Neural progenitor cell (in vitro differentiated cells): ENCODE results near the gene SMURF1. TPM values are rescaled to one million over a fixed set of nuclear protein-coding genes. Genes with fewer than 3 reads are reported as not detected.
"Not testable (repeated sequence)": the region's sequence is repeated elsewhere in the genome, so short reads cannot be mapped to it uniquely, and the experiment has no call there.

Experiments used
- DNase-seq: peaks from one replicate; pipeline ENCODE4 v3.0.0-alpha.2; 2016; ENCODE audit warnings: low spot score
- H2AFZ ChIP-seq: fragments of 200-600 bp; sonication (generic); replicated peaks from 2 replicates; pipeline ENCODE4 v1.6.1; 2016; ENCODE audit warnings: antibody characterized with exemption
- H3F3A ChIP-seq: fragments of 200-600 bp; sonication (generic); 2 replicates; pipeline ENCODE4 v1.6.1; 2016; ENCODE audit warnings: antibody characterized with exemption, low read depth
- H3K27ac ChIP-seq: fragments of 200-600 bp; sonication (generic); 2 replicates; pipeline ENCODE4 v1.5.1; 2016; ENCODE audit warnings: mild to moderate bottlenecking
- H3K27me3 ChIP-seq: fragments of 200-600 bp; sonication (generic); 2 replicates; pipeline ENCODE4 v1.6.1; 2016; ENCODE audit warnings: mild to moderate bottlenecking, moderate library complexity
- H3K36me3 ChIP-seq: fragments of 200-600 bp; sonication (generic); 2 replicates; pipeline ENCODE4 v1.5.1; 2016
- H3K4me1 ChIP-seq: fragments of 200-600 bp; sonication (generic); 2 replicates; pipeline ENCODE4 v1.6.1; 2016; ENCODE audit warnings: mixed run types
- H3K4me2 ChIP-seq: fragments of 200-600 bp; sonication (generic); 2 replicates; pipeline ENCODE4 v1.6.1; 2016
- H3K4me3 ChIP-seq: fragments of 200-600 bp; sonication (generic); 2 replicates; pipeline ENCODE4 v1.5.1; 2016
- H3K79me2 ChIP-seq: fragments of 200-600 bp; sonication (generic); 2 replicates; pipeline ENCODE4 v1.6.1; 2016; ENCODE audit warnings: low read depth
- H3K9ac ChIP-seq: fragments of 200-600 bp; sonication (generic); 2 replicates; pipeline ENCODE4 v1.6.1; 2016
- H3K9me3 ChIP-seq: fragments of 200-600 bp; sonication (generic); 2 replicates; pipeline ENCODE4 v1.5.1; 2016; ENCODE audit warnings: low read depth
- H4K20me1 ChIP-seq: fragments of 200-600 bp; sonication (generic); 2 replicates; pipeline ENCODE4 v1.6.1; 2016; ENCODE audit warnings: low read depth
- H3K27ac Mint-ChIP-seq: 3 replicates; pipeline ENCODE4 v1.8.0; 2021; ENCODE audit warnings: mixed read lengths
- H3K27me3 Mint-ChIP-seq: 2 replicates; pipeline ENCODE4 v1.8.0; 2022; ENCODE audit warnings: low read depth, mild to moderate bottlenecking, inconsistent platforms, moderate library complexity, mixed read lengths; ENCODE audit not compliant: insufficient read depth
- H3K36me3 Mint-ChIP-seq: 3 replicates; pipeline ENCODE4 v1.8.0; 2021; ENCODE audit warnings: mixed read lengths
- H3K4me1 Mint-ChIP-seq: 3 replicates; pipeline ENCODE4 v1.8.0; 2021; ENCODE audit warnings: mixed read lengths
- H3K4me3 Mint-ChIP-seq: 3 replicates; pipeline ENCODE4 v1.8.0; 2021; ENCODE audit warnings: mild to moderate bottlenecking, moderate library complexity, mixed read lengths
- H3K9me3 Mint-ChIP-seq: 3 replicates; pipeline ENCODE4 v1.8.0; 2020; ENCODE audit warnings: mixed read lengths
- EZH2 ChIP-seq: fragments of 200-600 bp; sonication (generic); IDR thresholded peaks from 2 replicates; pipeline ENCODE4 v1.6.1; 2017; ENCODE audit warnings: antibody characterized with exemption, mild to moderate bottlenecking, moderate library complexity
- EZH2phosphoT487 ChIP-seq: fragments of 200-600 bp; sonication (generic); IDR thresholded peaks from 2 replicates; pipeline ENCODE4 v1.6.1; 2017; ENCODE audit warnings: antibody characterized with exemption
- total RNA-seq: library from RNA; depleted of rRNA; stranded (reverse); fragments of >200 nt; gene quantifications from 2 replicates; pipeline ENCODE4 v1.2.3, GENCODE V29; 2015; ENCODE audit warnings: low replicate concordance
- TF ChIP-seq, protein P1 (sequence below): fragments of 200-600 bp; sonication (generic); IDR thresholded peaks from 2 replicates; pipeline ENCODE4 v1.5.1; 2017; ENCODE audit warnings: antibody characterized with exemption, mild to moderate bottlenecking

Gene SMURF1
- total RNA-seq, 1 donor from 2014 or later, result 31.0 TPM

DNA sequence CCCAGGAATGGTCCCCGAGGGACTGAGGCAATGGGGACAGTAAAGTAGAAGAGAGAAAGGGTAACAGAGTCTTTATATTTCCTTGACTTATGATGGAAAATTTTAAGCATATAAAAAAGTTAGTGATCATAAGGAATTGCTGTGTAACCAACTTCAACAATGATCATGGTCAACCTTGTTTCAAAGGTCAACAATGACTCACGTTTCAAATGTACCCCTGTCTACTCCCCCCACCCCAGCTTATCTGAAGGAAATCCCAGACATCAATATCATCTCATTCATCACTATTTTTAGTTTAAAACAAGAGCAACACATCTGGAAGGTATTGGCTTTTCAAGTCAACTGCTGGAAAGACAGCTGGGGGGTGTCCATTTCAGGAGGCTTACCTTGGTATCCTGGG is 92.9 kb downstream of the SMURF1 start:
- TF ChIP-seq EZH2, result no peak
- no peak for TF ChIP-seq EZH2phosphoT487
- TF ChIP-seq, protein P1, sequence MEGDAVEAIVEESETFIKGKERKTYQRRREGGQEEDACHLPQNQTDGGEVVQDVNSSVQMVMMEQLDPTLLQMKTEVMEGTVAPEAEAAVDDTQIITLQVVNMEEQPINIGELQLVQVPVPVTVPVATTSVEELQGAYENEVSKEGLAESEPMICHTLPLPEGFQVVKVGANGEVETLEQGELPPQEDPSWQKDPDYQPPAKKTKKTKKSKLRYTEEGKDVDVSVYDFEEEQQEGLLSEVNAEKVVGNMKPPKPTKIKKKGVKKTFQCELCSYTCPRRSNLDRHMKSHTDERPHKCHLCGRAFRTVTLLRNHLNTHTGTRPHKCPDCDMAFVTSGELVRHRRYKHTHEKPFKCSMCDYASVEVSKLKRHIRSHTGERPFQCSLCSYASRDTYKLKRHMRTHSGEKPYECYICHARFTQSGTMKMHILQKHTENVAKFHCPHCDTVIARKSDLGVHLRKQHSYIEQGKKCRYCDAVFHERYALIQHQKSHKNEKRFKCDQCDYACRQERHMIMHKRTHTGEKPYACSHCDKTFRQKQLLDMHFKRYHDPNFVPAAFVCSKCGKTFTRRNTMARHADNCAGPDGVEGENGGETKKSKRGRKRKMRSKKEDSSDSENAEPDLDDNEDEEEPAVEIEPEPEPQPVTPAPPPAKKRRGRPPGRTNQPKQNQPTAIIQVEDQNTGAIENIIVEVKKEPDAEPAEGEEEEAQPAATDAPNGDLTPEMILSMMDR, result no peak
- Mint-ChIP-seq H3K9me3 (no peaks in the 10 kb centered on the region), H3K4me3 (no peak overlapping the region), H3K27me3 (peaks cover 2% of the 10 kb centered on the region), H3K36me3 (peaks cover 25% of the 10 kb centered on the region), H3K27ac (no peak overlapping the region), H3K4me1 (no peaks in the 10 kb centered on the region)
- Histone ChIP-seq H3K4me1 (no peaks in the 10 kb centered on the region), H3K4me2 (no peak overlapping the region), H3K36me3 (peaks cover 5% of the 10 kb centered on the region), H4K20me1 (no peaks in the 10 kb centered on the region), H3K79me2 (no peaks in the 10 kb centered on the region), H2AFZ (no peak overlapping the region), H3F3A (no peaks in the 10 kb centered on the region), H3K27me3 (no peaks in the 10 kb centered on the region), H3K4me3 (no peak overlapping the region), H3K9me3 (no peaks in the 10 kb centered on the region), H3K27ac (no peak overlapping the region), H3K9ac (no peak overlapping the region)
- DNase-seq, result no peak

DNA sequence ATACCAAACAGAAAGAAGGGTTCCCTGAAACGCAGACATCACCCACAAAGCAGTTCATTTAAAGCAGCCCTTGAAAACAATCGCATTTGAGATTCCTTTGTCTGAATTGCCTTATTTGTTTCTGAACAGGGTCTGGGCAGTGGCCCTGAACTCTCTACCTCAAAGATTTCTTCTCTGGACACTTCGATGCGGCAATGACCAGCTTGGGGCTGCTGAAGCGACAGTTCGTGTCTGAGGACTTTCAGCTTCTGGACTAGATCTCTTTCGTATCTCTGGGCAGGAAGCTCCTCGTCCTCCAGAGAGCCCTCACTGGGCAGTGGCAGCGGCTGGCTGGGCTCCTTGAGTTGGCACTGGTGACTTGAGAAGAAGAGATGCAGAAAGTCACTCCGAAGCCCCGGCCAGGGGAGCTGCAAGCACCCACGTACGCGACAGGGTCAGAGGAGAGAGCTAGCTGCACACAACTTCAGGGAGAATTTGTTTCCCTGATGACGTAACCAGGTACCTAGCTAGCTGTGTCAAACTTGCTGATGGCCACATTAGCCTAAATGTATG is 96.3 kb downstream of the SMURF1 start:
- Histone ChIP-seq H3K4me2 (no peak overlapping the region), H2AFZ (no peak overlapping the region), H4K20me1 (no peaks in the 10 kb centered on the region), H3K9me3 (no peaks in the 10 kb centered on the region), H3K4me1 (no peaks in the 10 kb centered on the region), H3K79me2 (no peaks in the 10 kb centered on the region), H3K27me3 (no peaks in the 10 kb centered on the region), H3F3A (no peaks in the 10 kb centered on the region), H3K9ac (no peak overlapping the region), H3K4me3 (no peak overlapping the region), H3K36me3 (peaks cover 5% of the 10 kb centered on the region), H3K27ac (no peak overlapping the region)
- H3K36me3 Mint-ChIP-seq, result peaks cover 37% of the 10 kb centered on the region
- no peaks in the 10 kb centered on the region for H3K4me1 Mint-ChIP-seq
- no peak overlapping the region for H3K4me3 Mint-ChIP-seq
- no peak overlapping the region for H3K27ac Mint-ChIP-seq
- H3K27me3 Mint-ChIP-seq, result peaks cover 2% of the 10 kb centered on the region
- TF ChIP-seq, protein P1, result no peak
- no peak for TF ChIP-seq EZH2
- no peak for TF ChIP-seq EZH2phosphoT487
- no peaks in the 10 kb centered on the region for H3K9me3 Mint-ChIP-seq
- no peak for DNase-seq

DNA sequence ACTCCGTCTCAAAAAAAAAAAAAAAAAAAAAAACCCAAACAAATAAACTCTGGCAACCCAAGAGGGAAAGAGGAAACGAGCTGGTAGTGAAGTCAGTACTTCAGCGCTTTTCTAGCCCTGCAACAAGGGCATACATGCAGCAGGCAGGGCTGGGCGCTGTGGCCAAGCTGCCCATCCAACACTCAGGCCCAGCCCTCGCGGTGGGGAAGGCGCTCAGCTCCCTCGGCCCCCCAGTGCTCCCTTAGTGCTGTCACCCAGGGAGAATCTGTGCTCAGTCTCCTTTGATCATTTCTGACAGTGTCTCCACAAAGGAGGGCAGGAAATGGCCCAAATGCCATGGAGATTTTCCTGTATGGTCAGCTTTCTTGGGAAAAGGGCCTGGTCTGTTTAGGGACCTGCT is 97.2 kb downstream of the SMURF1 start:
- H2AFZ ChIP-seq, result no peak overlapping the region
- Mint-ChIP-seq H3K27ac (no peak overlapping the region), H3K36me3 (peaks cover 37% of the 10 kb centered on the region), H3K9me3 (no peaks in the 10 kb centered on the region), H3K4me1 (no peaks in the 10 kb centered on the region), H3K4me3 (no peak overlapping the region), H3K27me3 (peaks cover 2% of the 10 kb centered on the region)
- peaks cover 5% of the 10 kb centered on the region for H3K36me3 ChIP-seq
- H3K4me1 ChIP-seq, result no peaks in the 10 kb centered on the region
- no peaks in the 10 kb centered on the region for H3K79me2 ChIP-seq
- no peak overlapping the region for H3K4me2 ChIP-seq
- H3K9ac ChIP-seq, result no peak overlapping the region
- H3K4me3 ChIP-seq, result no peak overlapping the region
- peaks cover under 1% of the 10 kb centered on the region for H3F3A ChIP-seq
- no peaks in the 10 kb centered on the region for H3K9me3 ChIP-seq
- no peak for DNase-seq
- H4K20me1 ChIP-seq, result no peaks in the 10 kb centered on the region
- no peak overlapping the region for H3K27ac ChIP-seq
- no peak for TF ChIP-seq EZH2
- no peak for TF ChIP-seq EZH2phosphoT487
- TF ChIP-seq, protein P1, result no peak
- no peaks in the 10 kb centered on the region for H3K27me3 ChIP-seq

DNA sequence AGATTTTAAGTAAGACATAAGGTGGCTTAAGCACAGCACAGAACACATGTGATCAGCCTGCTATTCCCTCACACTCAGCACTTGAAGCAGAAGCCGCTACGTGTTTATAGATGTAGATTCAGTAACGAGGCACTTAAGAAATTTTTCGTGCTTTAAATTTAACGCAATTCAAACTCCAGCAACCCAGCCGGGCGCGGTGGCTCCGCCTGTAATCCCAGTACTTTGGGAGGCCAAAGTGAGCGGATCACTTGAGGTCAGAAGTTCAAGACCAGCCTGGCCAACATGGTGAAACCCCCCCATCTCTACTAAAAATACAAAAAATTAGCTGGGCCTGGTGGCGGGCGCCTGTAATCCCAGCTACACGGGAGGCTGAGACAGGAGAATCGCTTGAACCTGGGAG is 97.6 kb downstream of the SMURF1 start:
- not testable (repeated sequence) for H3K9me3 Mint-ChIP-seq, H3K4me1 ChIP-seq, H3K27me3 Mint-ChIP-seq, H3K36me3 ChIP-seq, H3K27ac Mint-ChIP-seq, H3F3A ChIP-seq, H4K20me1 ChIP-seq, H2AFZ ChIP-seq, H3K27ac ChIP-seq, H3K79me2 ChIP-seq, H3K27me3 ChIP-seq, H3K4me3 Mint-ChIP-seq, H3K4me1 Mint-ChIP-seq, H3K9ac ChIP-seq, DNase-seq, H3K9me3 ChIP-seq, H3K4me3 ChIP-seq, H3K4me2 ChIP-seq
- peaks cover 35% of the 10 kb centered on the region for H3K36me3 Mint-ChIP-seq

DNA sequence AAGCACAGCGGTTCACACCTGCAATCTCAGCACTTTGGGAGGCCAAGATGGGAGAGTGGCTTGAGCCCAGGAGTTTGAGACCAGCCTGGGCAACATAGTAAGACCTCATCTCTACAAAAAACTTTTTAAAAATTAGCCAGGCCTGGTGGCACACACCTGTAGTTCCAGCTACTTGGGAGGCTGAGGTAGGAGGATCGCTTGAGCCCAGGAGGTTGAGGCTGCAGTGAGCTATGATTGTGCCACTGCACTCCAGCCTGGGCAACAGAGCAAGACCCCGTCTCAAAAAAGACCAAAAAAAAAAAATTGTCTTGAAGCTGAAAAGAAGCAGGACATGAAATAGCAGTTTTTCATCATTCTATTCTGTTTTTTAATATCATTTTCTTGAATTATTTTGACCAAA is 99.0 kb downstream of the SMURF1 start:
- H3K4me1 Mint-ChIP-seq, result not testable (repeated sequence)

More for the DNA sequence above, 99.0 kb downstream of the SMURF1 start:
- H3K9ac ChIP-seq, H2AFZ ChIP-seq, H3F3A ChIP-seq, H3K9me3 Mint-ChIP-seq, H3K27me3 Mint-ChIP-seq, H4K20me1 ChIP-seq, H3K4me3 ChIP-seq, H3K79me2 ChIP-seq, DNase-seq, H3K27me3 ChIP-seq, H3K9me3 ChIP-seq, H3K4me2 ChIP-seq, H3K27ac Mint-ChIP-seq, H3K27ac ChIP-seq, H3K36me3 ChIP-seq, H3K4me3 Mint-ChIP-seq, H3K4me1 ChIP-seq: not testable (repeated sequence)
- H3K36me3 Mint-ChIP-seq, result peaks cover 40% of the 10 kb centered on the region
